ENCODE results near the gene HCK. TPM values are rescaled to one million over a fixed set of nuclear protein-coding genes. Genes with fewer than 3 reads are reported as not detected.

HCK gene
- total RNA-seq, 4 donors from 2014 or later, result 2.6 to 31.8 (median 10.2) TPM

GRCh38 chr20:32036252-32036651, 15.8 kb upstream of the HCK start:
- H3K4me3 ChIP-seq, result no peak overlapping the region
- ATAC-seq, result no peak
- H3K36me3 ChIP-seq, result no peaks in the 10 kb centered on the region
- H3K27ac ChIP-seq, result no peak overlapping the region
- H3K27me3 ChIP-seq, result peaks cover 95% of the 10 kb centered on the region
- TF ChIP-seq CTCF (IDR thresholded peaks at IDR 0.05) (no peak), EP300 (IDR thresholded peaks at IDR 0.05) (no peak), POLR2AphosphoS5 (IDR thresholded peaks at IDR 0.05) (no peak), POLR2A (IDR thresholded peaks at IDR 0.05) (no peak)
- 37 to 43% methylated on average over 3 to 4 of the region's 4 CpGs for WGBS, 2 donors (ENCODE audit: low coverage in 1 of 2)
- H3K4me1 ChIP-seq, result peaks cover 0 to 7% (median 2%) of the 10 kb centered on the region in 3 donors
- H3K9me3 ChIP-seq, result peaks cover 0 to 4% (median 0%) of the 10 kb centered on the region in 3 donors

- Histone ChIP-seq H3K36me3 (no peaks in the 10 kb centered on the region), H3K27ac (no peak overlapping the region), H3K4me3 (no peak overlapping the region), H3K4me1 (peaks cover 0 to under 1% (median 0%) of the 10 kb centered on the region in 3 donors), H3K9me3 (peaks cover 0 to 4% (median 0%) of the 10 kb centered on the region in 3 donors), H3K27me3 (peaks cover 95% of the 10 kb centered on the region)
- WGBS, 2 donors (ENCODE audit: low coverage in 1 of 2), result 48 to 57% methylated on average over 5 to 7 of the region's 10 CpGs
- TF ChIP-seq POLR2AphosphoS5 (IDR thresholded peaks at IDR 0.05) (no peak), EP300 (IDR thresholded peaks at IDR 0.05) (no peak), POLR2A (IDR thresholded peaks at IDR 0.05) (peak in 1 of 2 donors; percentile 7), CTCF (IDR thresholded peaks at IDR 0.05) (no peak)
- no peak for ATAC-seq
Measured at GRCh38 chr20:32036716-32037485, 15.1 kb upstream of the HCK start.

- no peak overlapping the region for H3K27ac ChIP-seq
- TF ChIP-seq CTCF (IDR thresholded peaks at IDR 0.05), result no peak
- no peak for TF ChIP-seq EP300 (IDR thresholded peaks at IDR 0.05)
- TF ChIP-seq POLR2AphosphoS5 (IDR thresholded peaks at IDR 0.05), result no peak
- TF ChIP-seq POLR2A (IDR thresholded peaks at IDR 0.05), result no peak
- 80 to 100% methylated on average over 1 of the region's 4 CpGs for WGBS, 2 donors (ENCODE audit: low coverage in 1 of 2)
- no peaks in the 10 kb centered on the region for H3K36me3 ChIP-seq
- H3K9me3 ChIP-seq, result peaks cover 0 to 4% (median 0%) of the 10 kb centered on the region in 3 donors
- peaks cover 85% of the 10 kb centered on the region for H3K27me3 ChIP-seq
- no peaks in the 10 kb centered on the region for H3K4me1 ChIP-seq
- H3K4me3 ChIP-seq, result no peak overlapping the region
- no peak for ATAC-seq
Measured at GRCh38 chr20:32037929-32038328, 14.1 kb upstream of the HCK start.

- 20 to 80% methylated on average over 1 to 2 of the region's 10 CpGs for WGBS, 2 donors (ENCODE audit: low coverage in 1 of 2)
- H3K27ac ChIP-seq, result peak overlapping the region in 1 of 4 donors; percentile 37
- peak; percentile 86 for ATAC-seq
Measured at GRCh38 chr20:32040142-32040953, 11.7 kb upstream of the HCK start.

More at GRCh38 chr20:32040142-32040953, 11.7 kb upstream of the HCK start:
- TF ChIP-seq POLR2AphosphoS5 (IDR thresholded peaks at IDR 0.05), result no peak
- TF ChIP-seq POLR2A (IDR thresholded peaks at IDR 0.05), result no peak
- no peak for TF ChIP-seq CTCF (IDR thresholded peaks at IDR 0.05)
- no peak for TF ChIP-seq EP300 (IDR thresholded peaks at IDR 0.05)
- Histone ChIP-seq H3K4me1 (no peaks in the 10 kb centered on the region), H3K9me3 (peaks cover 0 to 4% (median 0%) of the 10 kb centered on the region in 3 donors), H3K36me3 (no peaks in the 10 kb centered on the region), H3K4me3 (no peak overlapping the region), H3K27me3 (peaks cover 68% of the 10 kb centered on the region)

All from gastroesophageal sphincter (tissue), 4 donors.